ENCODE data around the gene ZDHHC11.
"Not testable (repeated sequence)": the region's sequence is repeated elsewhere in the genome, so short reads cannot be mapped to it uniquely, and the experiment has no call there.

Gene ZDHHC11

GRCh38 chr5:775595-775960 lies 75.2 kb downstream of the ZDHHC11 start:
- DNase-seq (ENCODE audit: low spot score), result not testable (repeated sequence)

DNA sequence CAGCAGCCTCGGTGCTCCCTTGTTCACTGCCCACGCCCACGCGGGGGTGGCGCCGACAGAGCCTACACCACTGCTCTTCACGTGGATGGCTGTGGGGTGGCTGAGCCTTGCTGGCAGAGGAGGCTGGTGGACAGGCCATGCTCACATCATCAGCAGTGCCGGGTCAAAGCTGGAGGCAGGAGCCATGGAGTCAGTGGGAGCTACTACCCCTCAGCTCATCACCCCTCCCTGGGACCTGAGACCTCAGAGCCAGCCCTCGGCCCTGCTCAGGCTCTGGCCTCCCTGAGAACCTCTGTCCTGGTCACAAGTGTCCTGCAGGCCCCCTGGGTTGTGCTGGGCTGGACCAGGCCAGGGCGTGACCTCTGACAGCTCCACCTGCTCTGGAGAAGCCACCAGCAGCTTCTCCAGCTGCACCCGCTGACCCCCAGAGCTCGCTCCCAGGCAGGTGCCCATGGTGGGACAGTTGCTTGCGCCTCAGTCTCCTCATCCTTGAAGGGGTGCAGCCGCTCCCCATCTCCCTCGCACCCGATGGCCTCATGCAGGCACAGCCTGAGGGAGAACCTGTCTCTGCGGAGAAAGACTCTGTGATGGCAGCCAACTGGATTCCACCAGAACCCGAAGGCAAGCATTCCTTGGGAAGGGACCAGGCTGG lies 75.8 kb downstream of the ZDHHC11 start:
- not testable (repeated sequence) for DNase-seq (ENCODE audit: low spot score)

GRCh38 chr5:774304-774703 lies 76.5 kb downstream of the ZDHHC11 start:
- DNase-seq (ENCODE audit: low spot score), result not testable (repeated sequence)

- no peak for DNase-seq (ENCODE audit: low spot score)
Measured at GRCh38 chr5:773517-774264, 77.1 kb downstream of the ZDHHC11 start.

GRCh38 chr5:772931-773330 lies 77.9 kb downstream of the ZDHHC11 start:
- not testable (repeated sequence) for DNase-seq (ENCODE audit: low spot score)

GRCh38 chr5:772547-772890 lies 78.3 kb downstream of the ZDHHC11 start:
- not testable (repeated sequence) for DNase-seq (ENCODE audit: low spot score)

- not testable (repeated sequence) for DNase-seq (ENCODE audit: low spot score)
Measured at GRCh38 chr5:771841-772546, 78.8 kb downstream of the ZDHHC11 start.

DNA sequence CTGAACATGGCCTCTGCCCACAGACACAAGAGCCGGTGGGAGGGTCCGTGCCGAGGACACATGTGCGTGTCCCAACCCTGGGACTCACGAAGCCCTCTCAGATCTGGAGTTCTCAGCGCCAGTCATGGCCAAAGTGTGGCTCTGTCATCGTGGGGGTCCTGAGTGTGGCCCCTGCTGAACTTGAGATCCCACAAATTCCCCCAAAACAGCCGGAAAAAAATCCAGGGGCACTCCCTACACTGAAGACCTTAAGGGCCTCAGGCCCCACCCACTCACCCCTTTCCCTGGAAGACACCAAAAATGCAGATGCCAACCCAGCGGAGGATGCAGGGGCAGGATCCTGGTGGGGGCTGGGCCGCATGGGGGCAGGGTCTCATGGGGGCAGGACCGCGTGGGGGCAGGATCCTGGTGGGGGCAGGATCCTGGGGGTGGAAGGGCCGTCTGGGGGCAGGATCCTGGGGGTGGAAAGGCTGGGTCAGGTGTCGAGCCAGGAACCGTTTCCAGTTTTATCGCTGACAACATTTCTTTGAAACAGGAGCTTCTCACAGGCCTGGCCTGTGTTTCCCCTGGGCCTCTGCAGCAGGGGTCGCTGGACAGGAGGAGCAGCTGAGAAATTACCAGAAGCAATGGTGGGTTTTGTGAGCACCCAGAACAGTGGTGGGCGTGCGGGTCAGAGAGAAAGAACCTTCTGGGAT lies 79.6 kb downstream of the ZDHHC11 start:
- not testable (repeated sequence) for DNase-seq (ENCODE audit: low spot score)

DNA sequence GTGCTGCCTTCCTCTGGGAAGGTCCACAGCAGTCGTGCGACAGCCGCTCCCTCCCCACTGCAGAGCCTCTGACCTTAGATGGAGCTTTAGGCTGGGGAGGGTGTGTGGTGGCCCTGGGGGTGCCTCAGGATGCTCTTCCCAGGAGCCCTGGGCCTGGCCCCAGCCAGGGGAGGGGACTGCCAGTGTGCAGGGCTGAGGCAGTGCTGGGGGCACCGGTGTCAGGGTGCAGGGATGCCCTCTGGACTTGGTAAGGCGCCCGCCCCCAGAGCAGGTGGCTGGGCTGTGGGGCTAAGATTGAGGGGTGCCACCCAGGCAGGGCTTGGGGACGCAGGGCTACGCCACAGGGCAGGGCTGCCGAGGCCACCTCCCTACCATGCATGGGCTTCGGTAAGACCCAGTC lies 80.2 kb downstream of the ZDHHC11 start:
- not testable (repeated sequence) for DNase-seq (ENCODE audit: low spot score)

DNA sequence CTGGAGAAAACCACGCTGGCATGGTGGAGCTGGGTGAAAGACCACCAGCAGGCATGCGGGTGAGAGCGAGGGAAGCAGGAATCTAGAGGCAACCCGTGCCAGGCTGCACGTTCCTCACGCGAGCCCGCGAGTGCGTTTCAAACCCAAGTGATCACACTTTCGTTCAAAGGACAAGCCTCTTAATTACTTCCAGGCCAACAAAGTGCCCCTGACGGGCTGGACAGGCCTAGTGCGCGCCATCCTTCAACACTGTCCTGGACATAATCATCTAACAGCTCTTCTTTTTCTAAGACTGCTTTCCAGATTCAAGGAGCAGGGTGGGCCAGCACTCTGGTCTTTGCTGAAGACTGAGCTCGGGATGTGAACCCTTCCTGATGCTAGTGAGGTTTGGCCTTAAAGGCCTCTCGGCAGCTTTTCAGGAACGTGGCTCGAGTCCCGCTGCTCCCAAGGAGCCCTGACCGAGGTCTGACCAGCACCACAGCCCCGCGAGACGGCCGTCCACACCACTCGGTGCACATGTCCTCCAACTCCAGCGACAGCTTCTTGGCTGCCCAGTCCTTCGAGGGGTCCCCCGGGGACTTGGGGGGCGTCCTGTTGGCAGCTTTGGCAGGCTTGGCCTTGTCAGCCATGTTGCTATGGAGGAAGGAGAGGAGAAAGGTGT lies 81.2 kb downstream of the ZDHHC11 start:
- not testable (repeated sequence) for DNase-seq (ENCODE audit: low spot score)

DNA sequence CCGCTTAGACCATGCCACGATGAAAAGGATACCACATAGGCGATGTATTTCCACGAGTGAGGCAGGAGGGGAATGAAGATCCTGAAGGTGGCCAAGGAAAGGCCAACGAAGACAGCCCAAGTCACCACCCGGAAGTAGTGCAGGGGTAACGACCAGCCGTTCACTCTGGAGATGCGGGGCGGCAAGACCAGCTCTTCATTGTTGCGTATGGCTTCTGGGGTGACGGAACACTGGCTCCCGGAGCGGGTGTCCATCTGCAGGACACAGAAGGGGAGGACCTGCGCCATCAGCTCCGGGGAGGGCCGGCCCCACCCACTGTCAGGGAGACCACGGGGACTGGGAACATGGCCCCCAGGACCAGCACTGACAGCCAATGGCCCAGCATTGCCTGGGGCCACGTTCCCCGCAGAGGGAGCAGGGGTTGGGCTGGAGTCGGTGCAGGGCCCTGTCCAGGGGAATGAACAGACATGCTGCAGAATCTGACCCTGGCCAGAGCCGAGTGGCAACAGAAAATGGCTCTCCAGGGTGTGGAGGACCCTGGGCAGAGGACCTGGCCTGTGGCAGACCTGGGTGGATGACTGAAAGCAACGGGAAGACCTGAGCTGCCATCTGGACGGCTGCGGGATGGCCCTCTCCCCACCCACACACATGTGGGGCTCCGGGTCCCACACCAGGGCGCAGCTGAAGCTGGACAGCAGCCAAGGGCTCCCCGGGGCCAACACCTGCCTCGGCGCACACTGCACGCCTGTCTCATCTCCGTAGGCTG lies 83.9 kb downstream of the ZDHHC11 start:
- DNase-seq (ENCODE audit: low spot score), result no peak

GRCh38 chr5:765948-766631 lies 84.7 kb downstream of the ZDHHC11 start:
- DNase-seq (ENCODE audit: low spot score), result no peak

DNA sequence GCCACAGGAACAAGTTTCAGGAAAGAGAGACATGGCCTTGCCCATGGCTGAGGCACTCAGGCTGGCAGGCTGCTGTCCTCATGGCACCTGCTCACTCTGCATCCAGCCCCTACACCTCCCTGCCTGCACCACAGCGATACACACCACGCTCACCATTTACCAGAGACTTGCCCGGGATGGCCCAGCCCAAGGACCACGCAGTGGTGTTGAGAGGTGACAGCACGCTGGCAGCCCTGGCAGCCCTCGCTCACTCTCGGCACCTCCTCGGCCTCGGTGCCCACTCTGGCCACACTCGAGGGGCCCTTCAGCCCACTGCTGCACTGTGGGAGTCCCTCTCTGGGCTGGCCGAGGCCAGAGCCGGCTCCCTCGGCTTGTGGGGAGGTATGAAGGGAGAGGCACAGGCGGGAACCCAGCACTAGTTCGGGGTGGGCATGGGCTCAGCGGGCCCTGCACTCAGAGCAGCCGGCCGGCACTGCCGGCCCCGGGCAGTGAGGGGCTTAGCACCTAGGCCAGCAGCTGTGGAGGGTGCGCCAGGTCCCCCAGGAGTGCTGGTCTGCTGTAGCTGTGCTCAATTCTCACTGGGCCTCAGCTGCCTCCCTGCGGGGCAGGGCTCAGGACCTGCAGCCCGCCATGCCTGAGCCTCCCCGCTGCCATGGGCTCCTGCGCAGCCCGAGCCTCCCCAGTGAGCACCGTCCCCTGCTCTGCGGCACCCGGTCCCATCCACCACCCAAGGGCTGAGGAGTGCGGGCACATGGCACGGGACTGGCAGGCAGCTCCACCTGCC lies 86.6 kb downstream of the ZDHHC11 start:
- no peak for DNase-seq (ENCODE audit: low spot score)

DNA sequence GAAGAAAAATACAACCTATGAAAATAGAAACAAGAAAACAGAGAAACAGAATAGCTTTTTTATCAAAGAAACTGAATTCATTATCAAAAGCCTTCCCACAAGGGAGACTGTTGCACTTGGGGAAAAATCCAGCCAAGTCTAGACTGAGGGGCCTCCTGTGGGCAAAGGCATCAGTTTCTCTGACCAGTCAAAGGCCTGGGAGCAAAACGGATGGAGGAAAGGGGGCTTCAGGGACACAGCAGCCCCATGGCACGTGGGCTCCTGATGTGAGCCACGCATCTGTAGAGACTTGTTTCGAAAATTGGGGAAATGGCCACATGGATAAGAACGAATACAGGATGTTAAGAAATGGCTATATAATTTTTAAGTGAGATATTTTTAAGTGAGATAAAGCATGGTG lies 87.4 kb downstream of the ZDHHC11 start:
- DNase-seq (ENCODE audit: low spot score), result no peak

DNA sequence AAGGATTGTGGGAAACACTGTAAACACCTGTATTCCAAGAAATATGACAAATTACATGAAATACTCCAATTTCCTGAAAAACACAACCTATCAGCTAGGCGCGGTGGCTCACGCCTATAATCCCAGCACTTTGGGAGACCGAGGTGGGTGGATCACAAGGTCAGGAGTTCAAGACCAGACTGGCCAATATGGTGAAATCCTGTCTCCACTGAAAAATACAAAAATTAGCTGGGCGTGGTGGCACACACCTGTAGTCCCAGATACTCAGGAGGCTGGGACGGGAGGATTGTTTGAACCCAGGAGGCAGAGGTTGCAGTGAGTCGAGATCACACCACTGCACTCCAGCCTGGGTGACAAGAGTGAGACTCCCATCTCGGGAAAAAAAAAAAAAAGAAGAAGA lies 87.8 kb downstream of the ZDHHC11 start:
- not testable (repeated sequence) for DNase-seq (ENCODE audit: low spot score)

DNA sequence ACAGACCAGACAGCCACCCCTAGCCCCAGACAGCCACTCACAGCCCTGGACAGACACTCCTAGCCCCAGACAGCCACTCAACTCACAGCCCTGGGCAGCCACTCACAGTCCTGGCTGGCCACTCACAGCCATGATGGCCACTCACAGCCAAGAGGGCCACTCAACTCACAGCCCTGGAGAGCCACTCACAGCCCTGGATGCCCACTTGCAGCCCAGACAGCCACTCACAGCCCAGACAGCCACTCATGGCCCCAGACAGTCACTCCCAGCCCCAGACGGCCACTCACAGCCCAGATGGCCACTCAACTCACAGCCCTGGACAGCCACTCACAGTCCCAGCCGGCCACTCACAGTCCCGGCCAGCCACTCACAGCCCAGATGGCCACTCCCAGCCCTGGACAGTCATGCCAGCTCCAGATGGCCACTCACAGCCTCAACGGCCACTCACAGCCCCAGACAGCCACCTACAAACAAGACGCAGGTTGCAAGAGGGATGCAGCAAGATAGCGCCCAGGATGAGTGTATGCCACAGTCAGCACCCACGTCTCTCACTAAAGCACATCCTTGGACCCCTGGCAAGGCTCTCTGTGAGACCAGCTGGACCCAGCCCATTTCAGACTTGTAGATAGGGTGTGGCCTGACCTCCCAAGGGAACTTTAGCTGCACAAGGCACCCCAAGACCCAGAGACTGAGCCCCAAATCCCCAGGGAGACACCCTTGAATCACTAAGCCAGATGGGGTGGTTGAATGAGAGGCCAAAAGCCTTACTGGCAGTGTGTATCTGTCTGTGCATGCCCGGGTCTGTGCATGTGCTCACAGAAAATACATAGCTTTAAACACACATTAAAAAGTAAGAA lies 88.7 kb downstream of the ZDHHC11 start:
- DNase-seq (ENCODE audit: low spot score), result no peak

DNA sequence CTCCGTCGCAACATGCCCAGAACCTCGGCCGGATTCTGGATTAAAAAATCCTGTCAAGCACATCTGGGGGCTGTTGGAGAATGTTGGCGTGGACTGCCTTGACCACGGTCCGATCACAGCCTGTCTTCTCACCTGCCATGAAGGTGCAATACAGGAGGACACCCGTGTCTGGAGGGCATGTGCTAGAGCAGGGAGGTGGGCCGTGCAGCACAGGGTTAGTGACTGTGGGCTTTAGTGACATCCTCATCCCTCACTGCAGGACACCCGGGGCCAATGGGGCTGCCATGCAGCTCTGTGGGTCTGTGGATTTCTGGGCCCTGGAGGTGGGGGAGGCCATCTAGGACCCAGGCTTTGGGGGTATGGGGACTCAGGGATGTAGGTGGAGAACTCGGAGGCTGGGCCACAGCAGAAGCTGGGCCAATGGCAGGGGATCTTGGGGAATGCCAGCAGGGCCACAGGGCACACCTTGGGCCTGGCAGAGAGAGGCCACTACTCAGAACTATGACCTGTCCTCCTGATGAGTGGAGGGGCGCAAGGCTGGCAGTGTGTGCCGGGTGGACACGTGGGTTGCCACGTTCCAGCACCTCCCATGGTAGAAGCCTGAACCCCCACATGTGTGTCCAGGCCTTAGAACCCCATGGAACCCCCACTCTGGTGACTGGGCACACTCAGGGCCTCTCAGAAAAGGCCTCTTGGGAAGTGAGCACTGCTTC lies 89.6 kb downstream of the ZDHHC11 start:
- no peak for DNase-seq (ENCODE audit: low spot score)

- no peak for DNase-seq (ENCODE audit: low spot score)
Measured at GRCh38 chr5:760363-761058, 90.3 kb downstream of the ZDHHC11 start.
